Sigmoid colon (tissue), 7 donors: ENCODE data around the gene HMCN2. TPM values are rescaled to one million over a fixed set of nuclear protein-coding genes. Genes with fewer than 3 reads are reported as not detected.

Experiments
- DNase-seq: peaks from one replicate; pipeline ENCODE4 v3.0.0-alpha.2; 2019
- H3K27ac ChIP-seq, 4 donors: fragments of 200-600 bp; sonication (generic); one replicate each; pipeline ENCODE4 v1.5.1; 2016 to 2019; ENCODE audit warnings: mild to moderate bottlenecking in 1 of 4
- H3K27me3 ChIP-seq, 3 donors: fragments of 200-600 bp; sonication (generic); one replicate each; pipeline ENCODE4 v1.5.1; 2019; ENCODE audit warnings: mild to moderate bottlenecking in 1 of 3
- H3K36me3 ChIP-seq, 4 donors: fragments of 200-600 bp; sonication (generic); one replicate each; pipeline ENCODE4 v1.5.1; 2016 to 2019
- H3K4me1 ChIP-seq, 4 donors: fragments of 200-600 bp; sonication (generic); one replicate each; pipeline ENCODE4 v1.5.1; 2017 to 2019
- H3K4me3 ChIP-seq, 4 donors: fragments of 200-600 bp; sonication (generic); one replicate each; pipeline ENCODE4 v1.5.1; 2017 to 2019; ENCODE audit warnings: mild to moderate bottlenecking in 2 of 4, moderate library complexity in 1 of 4
- H3K9me3 ChIP-seq, 4 donors: fragments of 200-600 bp in 3 of 4; sonication (generic) in 3 of 4; one replicate each; pipeline versions ENCODE4 v1.5.1 to v1.6.1; 2013 to 2019
- EP300 ChIP-seq, 4 donors: sonication (generic); formaldehyde crosslinking; IDR thresholded peaks; one replicate each; pipeline ENCODE4 v1.6.1; 2017; ENCODE audit warnings: antibody characterized with exemption in 4 of 4
- POLR2A ChIP-seq, 2 donors: fragments of 450-650 bp; IDR thresholded peaks; one replicate each; pipeline ENCODE4 v1.6.1; 2016; ENCODE audit warnings: antibody characterized with exemption in 2 of 2, mild to moderate bottlenecking in 2 of 2, moderate library complexity in 2 of 2
- POLR2AphosphoS5 ChIP-seq, 4 donors: sonication (generic); formaldehyde crosslinking; IDR thresholded peaks; one replicate each; pipeline ENCODE4 v1.6.1; 2017; ENCODE audit warnings: antibody characterized with exemption in 4 of 4
- WGBS, 2 donors: extraction: QIAGEN DNeasy Blood & Tissue Kit; methylation state at CpG; one replicate each; pipeline ENCODE4 v1.1.7; 2013; 5-methylcytosine and 5-hydroxymethylcytosine counted together
- intact Hi-C: fragments of 100-400 bp; cut with DNase I; formaldehyde crosslinking; loops from one replicate; pipeline ENCODE4 v1.15.1; 2023
- polyA plus RNA-seq, 3 donors: library from polyadenylated mRNA; stranded (reverse); fragments of 200-250 nt; gene quantifications; one replicate each; pipeline ENCODE4 v1.2.3, GENCODE V29; 2013
- total RNA-seq, 4 donors: library from RNA; depleted of rRNA; stranded (reverse); fragments of >200 nt; gene quantifications; one replicate each; pipeline ENCODE4 v1.1.0, GENCODE V29; 2016
- TF ChIP-seq, protein P1 (sequence below), 4 experiments: fragments of 450-650 bp in 3 of 4; fragments of 200-600 bp in 1 of 4; IDR thresholded peaks; one replicate each; pipeline ENCODE4 v1.5.1; 2016 to 2019; ENCODE audit warnings: antibody characterized with exemption in 4 of 4, mild to moderate bottlenecking in 3 of 4, moderate library complexity in 2 of 4
- donor health status: healthy with polysubstance abuse.
- donor health status: Bipolar disorder and iron deficiency.
- donor health status: healthy.

Gene HMCN2
- total and polyA plus RNA-seq, 7 donors: 3.6 to 106 (median 13.2) TPM

DNA sequence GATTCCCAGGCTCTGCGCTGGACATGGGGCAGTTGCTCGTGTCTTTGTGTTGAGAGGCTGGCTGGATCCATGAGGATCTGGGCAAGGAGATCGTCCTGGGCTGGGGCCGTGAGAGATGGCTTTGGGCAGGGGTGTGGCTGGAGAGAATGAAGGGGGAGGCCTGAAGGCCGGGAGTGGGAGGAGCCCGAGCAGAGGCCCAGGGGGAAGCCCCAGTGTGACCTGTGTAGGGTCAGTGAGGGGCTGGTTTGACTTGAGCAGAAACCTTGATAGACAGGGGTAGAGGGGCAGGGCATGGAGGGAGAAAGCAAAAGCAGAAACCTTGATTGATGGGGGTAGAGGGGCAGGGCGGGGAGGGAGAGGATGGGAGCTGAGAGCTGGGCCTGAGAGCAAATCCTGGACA lies 124.8 kb downstream of the HMCN2 start:
- peaks cover 0 to 96% (median 40%) of the 10 kb centered on the region in 4 donors for H3K36me3 ChIP-seq
- H3K4me1 ChIP-seq: no peaks in the 10 kb centered on the region
- WGBS, 2 donors: 60 to 69% methylated on average over 7 of the region's 7 CpGs
- intact Hi-C loops: no loop called here
- H3K27ac ChIP-seq: no peak overlapping the region
- no peak overlapping the region for H3K4me3 ChIP-seq
- TF ChIP-seq, protein P1, sequence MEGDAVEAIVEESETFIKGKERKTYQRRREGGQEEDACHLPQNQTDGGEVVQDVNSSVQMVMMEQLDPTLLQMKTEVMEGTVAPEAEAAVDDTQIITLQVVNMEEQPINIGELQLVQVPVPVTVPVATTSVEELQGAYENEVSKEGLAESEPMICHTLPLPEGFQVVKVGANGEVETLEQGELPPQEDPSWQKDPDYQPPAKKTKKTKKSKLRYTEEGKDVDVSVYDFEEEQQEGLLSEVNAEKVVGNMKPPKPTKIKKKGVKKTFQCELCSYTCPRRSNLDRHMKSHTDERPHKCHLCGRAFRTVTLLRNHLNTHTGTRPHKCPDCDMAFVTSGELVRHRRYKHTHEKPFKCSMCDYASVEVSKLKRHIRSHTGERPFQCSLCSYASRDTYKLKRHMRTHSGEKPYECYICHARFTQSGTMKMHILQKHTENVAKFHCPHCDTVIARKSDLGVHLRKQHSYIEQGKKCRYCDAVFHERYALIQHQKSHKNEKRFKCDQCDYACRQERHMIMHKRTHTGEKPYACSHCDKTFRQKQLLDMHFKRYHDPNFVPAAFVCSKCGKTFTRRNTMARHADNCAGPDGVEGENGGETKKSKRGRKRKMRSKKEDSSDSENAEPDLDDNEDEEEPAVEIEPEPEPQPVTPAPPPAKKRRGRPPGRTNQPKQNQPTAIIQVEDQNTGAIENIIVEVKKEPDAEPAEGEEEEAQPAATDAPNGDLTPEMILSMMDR (IDR thresholded peaks at IDR 0.05): no peak
- no peak for TF ChIP-seq POLR2AphosphoS5 (IDR thresholded peaks at IDR 0.05)
- no peak for DNase-seq
- no peaks in the 10 kb centered on the region for H3K27me3 ChIP-seq
- no peaks in the 10 kb centered on the region for H3K9me3 ChIP-seq

DNA sequence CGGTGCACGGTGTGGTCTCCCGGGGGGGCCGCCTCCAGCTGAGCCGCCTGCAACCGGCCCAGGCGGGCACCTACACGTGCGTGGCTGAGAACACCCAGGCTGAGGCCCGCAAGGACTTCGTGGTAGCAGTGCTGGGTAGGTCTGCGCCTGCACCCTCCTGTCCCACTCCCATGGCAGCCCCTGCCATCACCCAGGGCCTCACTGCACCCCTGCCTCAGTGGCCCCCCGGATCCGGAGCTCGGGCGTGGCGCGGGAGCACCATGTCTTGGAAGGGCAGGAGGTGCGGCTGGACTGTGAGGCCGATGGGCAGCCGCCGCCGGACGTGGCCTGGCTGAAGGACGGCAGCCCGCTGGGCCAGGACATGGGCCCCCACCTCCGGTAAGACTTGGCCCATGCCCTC lies 125.4 kb downstream of the HMCN2 start:
- H3K4me1 ChIP-seq: no peaks in the 10 kb centered on the region
- TF ChIP-seq, protein P1 (IDR thresholded peaks at IDR 0.05): no peak
- TF ChIP-seq POLR2AphosphoS5 (IDR thresholded peaks at IDR 0.05) (no peak), POLR2A (IDR thresholded peaks at IDR 0.05) (no peak), EP300 (IDR thresholded peaks at IDR 0.05) (no peak)
- no peak for DNase-seq
- H3K36me3 ChIP-seq: peaks cover 0 to 96% (median 41%) of the 10 kb centered on the region in 4 donors
- 94% methylated on average over 27 of the region's 27 CpGs for WGBS, 2 donors
- H3K27ac ChIP-seq: no peak overlapping the region
- intact Hi-C loops: no loop called here
- H3K9me3 ChIP-seq: no peaks in the 10 kb centered on the region
- H3K27me3 ChIP-seq: no peaks in the 10 kb centered on the region
- no peak overlapping the region for H3K4me3 ChIP-seq

DNA sequence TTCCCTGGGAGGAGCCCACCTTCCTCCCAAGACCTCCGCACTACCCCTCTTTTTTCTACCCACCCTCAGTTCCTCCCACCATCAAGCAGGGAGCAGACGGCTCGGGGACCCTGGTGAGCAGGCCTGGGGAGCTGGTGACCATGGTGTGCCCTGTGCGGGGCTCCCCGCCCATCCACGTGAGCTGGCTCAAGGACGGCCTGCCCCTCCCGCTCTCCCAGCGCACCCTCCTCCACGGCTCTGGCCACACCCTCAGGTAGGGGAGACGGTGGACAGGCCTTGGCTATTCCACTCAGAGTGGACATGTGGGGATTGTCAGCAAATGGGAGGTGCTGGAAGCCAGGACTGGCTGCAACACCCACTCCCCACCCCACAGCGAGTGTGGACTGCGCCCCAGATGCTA lies 126.3 kb downstream of the HMCN2 start:
- no peaks in the 10 kb centered on the region for H3K9me3 ChIP-seq
- intact Hi-C loops: no loop called here
- H3K36me3 ChIP-seq: peaks cover 0 to 96% (median 42%) of the 10 kb centered on the region in 4 donors
- H3K4me1 ChIP-seq: no peaks in the 10 kb centered on the region
- H3K27ac ChIP-seq: no peak overlapping the region
- H3K27me3 ChIP-seq: no peaks in the 10 kb centered on the region
- WGBS, 2 donors: 39 to 76% methylated on average over 13 of the region's 13 CpGs
- TF ChIP-seq POLR2A (IDR thresholded peaks at IDR 0.05): no peak
- no peak for TF ChIP-seq EP300 (IDR thresholded peaks at IDR 0.05)
- TF ChIP-seq, protein P1 (IDR thresholded peaks at IDR 0.05): no peak
- TF ChIP-seq POLR2AphosphoS5 (IDR thresholded peaks at IDR 0.05): no peak
- H3K4me3 ChIP-seq: no peak overlapping the region
- DNase-seq: no peak

DNA sequence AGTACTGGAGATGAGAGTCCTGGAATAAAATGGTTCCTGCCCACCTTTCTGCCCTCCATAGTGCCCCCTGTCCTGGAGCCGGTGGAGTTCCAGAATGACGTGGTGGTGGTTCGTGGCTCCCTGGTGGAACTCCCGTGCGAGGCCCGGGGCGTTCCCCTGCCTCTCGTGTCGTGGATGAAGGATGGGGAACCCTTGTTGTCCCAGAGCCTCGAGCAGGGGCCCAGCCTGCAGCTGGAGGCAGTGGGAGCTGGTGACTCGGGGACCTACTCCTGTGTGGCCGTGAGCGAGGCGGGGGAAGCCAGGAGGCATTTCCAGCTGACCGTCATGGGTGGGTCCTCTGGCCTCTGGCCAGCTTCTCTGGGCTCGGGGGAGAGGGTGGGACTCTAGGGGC lies 128.1 kb downstream of the HMCN2 start:
- Histone ChIP-seq H3K4me1 (no peaks in the 10 kb centered on the region), H3K27ac (no peak overlapping the region), H3K36me3 (peaks cover 0 to 91% (median 35%) of the 10 kb centered on the region in 4 donors), H3K4me3 (no peak overlapping the region), H3K9me3 (no peaks in the 10 kb centered on the region), H3K27me3 (no peaks in the 10 kb centered on the region)
- TF ChIP-seq, protein P1 (IDR thresholded peaks at IDR 0.05): no peak
- TF ChIP-seq POLR2AphosphoS5 (IDR thresholded peaks at IDR 0.05) (no peak), POLR2A (IDR thresholded peaks at IDR 0.05) (no peak), EP300 (IDR thresholded peaks at IDR 0.05) (no peak)
- intact Hi-C loops: no loop called here
- DNase-seq: no peak
- 80 to 83% methylated on average over 16 of the region's 16 CpGs for whole genome bisulfite sequencing, 2 donors

DNA sequence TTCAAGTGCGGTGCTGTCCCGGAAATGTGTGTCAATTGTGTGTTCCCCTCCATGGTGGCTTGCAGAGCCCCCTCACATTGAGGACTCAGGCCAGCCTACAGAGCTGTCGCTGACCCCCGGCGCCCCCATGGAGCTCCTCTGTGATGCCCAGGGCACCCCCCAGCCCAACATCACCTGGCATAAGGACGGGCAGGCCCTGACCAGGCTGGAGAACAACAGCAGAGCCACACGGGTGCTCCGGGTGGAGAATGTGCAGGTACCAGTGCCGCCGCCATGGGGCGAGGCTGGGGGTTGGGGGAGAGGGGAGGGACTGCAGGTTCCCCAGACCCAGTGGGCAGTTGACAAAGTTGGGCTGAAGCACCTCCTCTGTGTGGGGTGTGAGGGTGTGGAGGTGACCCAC lies 128.8 kb downstream of the HMCN2 start:
- DNase-seq: no peak
- Histone ChIP-seq H3K36me3 (peaks cover 0 to 89% (median 34%) of the 10 kb centered on the region in 4 donors), H3K4me3 (no peak overlapping the region), H3K27ac (no peak overlapping the region), H3K9me3 (no peaks in the 10 kb centered on the region), H3K27me3 (no peaks in the 10 kb centered on the region), H3K4me1 (no peaks in the 10 kb centered on the region)
- intact Hi-C loops: no loop called here
- 92 to 93% methylated on average over 11 of the region's 11 CpGs for WGBS, 2 donors
- no peak for TF ChIP-seq EP300 (IDR thresholded peaks at IDR 0.05)
- TF ChIP-seq POLR2A (IDR thresholded peaks at IDR 0.05): no peak
- TF ChIP-seq, protein P1 (IDR thresholded peaks at IDR 0.05): no peak
- TF ChIP-seq POLR2AphosphoS5 (IDR thresholded peaks at IDR 0.05): no peak
